H1 (cell line): ENCODE measurements around the gene LRRC74B. TPM values are rescaled to one million over a fixed set of nuclear protein-coding genes. Genes with fewer than 3 reads are reported as not detected.

Source experiments
- CTCF ChIA-PET: fragments of 300-600 bp; sonication (Branson Sonifier 250); formaldehyde crosslinking; loops from one replicate; lab custom pipeline; 2021; ENCODE audit not compliant: partially characterized antibody; lab: Charles Lee
- POLR2A ChIA-PET: fragments of 300-600 bp; sonication (Branson Sonifier 250); formaldehyde crosslinking; loops from one replicate; lab custom pipeline; 2021; ENCODE audit warnings: inconsistent platforms; ENCODE audit not compliant: partially characterized antibody; lab: Charles Lee
- DNase-seq, 2 experiments: peaks; one replicate each; pipeline versions ENCODE4 v3.0.0 to v3.0.0-alpha.2; 2010 to 2022; ENCODE audit warnings: low spot score in 2 of 2, low read depth in 1 of 2, mixed read lengths in 1 of 2
- FAIRE-seq: peaks from 2 replicates; lab custom pipeline; 2011; peaks lifted over from hg19 to GRCh38; lab: Jason Lieb, UNC
- H2AFZ ChIP-seq: 2 replicates; pipeline ENCODE4 v1.8.1; 2012; ENCODE audit warnings: low read length, inconsistent platforms
- H2AK5ac ChIP-seq: 2 replicates; pipeline ENCODE4 v1.6.1; 2013; ENCODE audit warnings: low read depth, low read length
- H2BK120ac ChIP-seq: replicated peaks from 2 replicates; pipeline ENCODE3; 2013; ENCODE audit warnings: low read depth, low read length, inconsistent platforms
- H2BK12ac ChIP-seq: 2 replicates; pipeline ENCODE4 v1.6.1; 2013; ENCODE audit warnings: low read depth, low read length
- H2BK15ac ChIP-seq: 2 replicates; pipeline ENCODE4 v1.6.1; 2013; ENCODE audit warnings: low read length
- H2BK20ac ChIP-seq: 2 replicates; pipeline ENCODE4 v1.6.1; 2013; ENCODE audit warnings: low read length
- H2BK5ac ChIP-seq: 2 replicates; pipeline ENCODE4 v1.6.1; 2013; ENCODE audit warnings: low read depth, low read length
- H3K14ac ChIP-seq: 2 replicates; pipeline ENCODE4 v1.6.1; 2013; ENCODE audit warnings: inconsistent platforms; ENCODE audit not compliant: insufficient read length
- H3K18ac ChIP-seq: 2 replicates; pipeline ENCODE4 v1.6.1; 2013; ENCODE audit warnings: low read length; ENCODE audit errors: extremely low read depth
- H3K23ac ChIP-seq: 2 replicates; pipeline ENCODE4 v1.6.1; 2013; ENCODE audit warnings: inconsistent platforms; ENCODE audit not compliant: insufficient read length
- H3K23me2 ChIP-seq: 2 replicates; pipeline ENCODE4 v1.6.1; 2013; ENCODE audit warnings: low read depth, low read length
- H3K27ac ChIP-seq: 2 replicates; pipeline ENCODE4 v1.6.1; 2011; ENCODE audit warnings: low read depth, low read length, inconsistent platforms
- H3K27me3 ChIP-seq, 4 experiments: replicated peaks in 1 of 4; 1 replicate in 1 of 4; 2 replicates in 3 of 4; pipeline versions ENCODE4 v1.6.1 to v1.8.1; 2011 to 2013; ENCODE audit warnings: low read length in 3 of 4, mild to moderate bottlenecking in 3 of 4, inconsistent platforms in 2 of 4, mixed read lengths in 2 of 4, moderate library complexity in 1 of 4; ENCODE audit not compliant: control insufficient read depth in 3 of 4, insufficient read depth in 3 of 4; ENCODE audit errors: extremely low read depth in 1 of 4
- H3K36me3 ChIP-seq, 4 experiments: 2 replicates each; pipeline versions ENCODE4 v1.6.1 to v1.8.1; 2011 to 2013; ENCODE audit warnings: mild to moderate bottlenecking in 4 of 4, low read length in 3 of 4, moderate library complexity in 2 of 4, control low read depth in 1 of 4, inconsistent platforms in 1 of 4; ENCODE audit not compliant: insufficient read depth in 4 of 4, control insufficient read depth in 2 of 4
- H3K4ac ChIP-seq: replicated peaks from 2 replicates; pipeline ENCODE3; 2013; ENCODE audit warnings: low read length, low read depth, mixed read lengths, inconsistent platforms; ENCODE audit not compliant: insufficient read length
- H3K4me1 ChIP-seq, 4 experiments: replicated peaks in 1 of 4; 1 replicate in 1 of 4; 2 replicates in 3 of 4; pipeline versions ENCODE4 v1.6.1 to v1.8.1; 2011 to 2013; ENCODE audit warnings: low read length in 3 of 4, inconsistent platforms in 2 of 4, mixed read lengths in 1 of 4; ENCODE audit not compliant: insufficient read depth in 4 of 4, control insufficient read depth in 3 of 4
- H3K4me2 ChIP-seq, 2 experiments: 2 replicates each; pipeline versions ENCODE4 v1.6.1 to v1.8.1; 2011 to 2013; ENCODE audit warnings: low read depth in 2 of 2, low read length in 2 of 2, control low read depth in 1 of 2, inconsistent platforms in 1 of 2, mild to moderate bottlenecking in 1 of 2; ENCODE audit not compliant: insufficient read depth in 1 of 2
- H3K4me3 ChIP-seq, 4 experiments: fragments of 200-600, 300-600 bp in 1 of 4; sonication (generic), shearing (Covaris generic), sonication (Bioruptor Twin) in 1 of 4; 2 replicates each; pipeline versions ENCODE4 v1.5.1 to v1.8.1; 2011 to 2016; ENCODE audit warnings: low read length in 4 of 4, low read depth in 3 of 4, control low read depth in 2 of 4, inconsistent platforms in 2 of 4, mild to moderate bottlenecking in 2 of 4, mixed read lengths in 1 of 4, moderate library complexity in 1 of 4; ENCODE audit not compliant: insufficient read depth in 2 of 4; ENCODE audit errors: extremely low read depth in 1 of 4
- H3K56ac ChIP-seq: replicated peaks from 2 replicates; pipeline ENCODE3; 2013; ENCODE audit warnings: low read depth, mild to moderate bottlenecking, mixed read lengths, low read length, inconsistent platforms; ENCODE audit not compliant: insufficient read length
- H3K79me1 ChIP-seq: 2 replicates; pipeline ENCODE4 v1.6.1; 2013; ENCODE audit warnings: low read depth, low read length, control low read depth
- H3K79me2 ChIP-seq, 2 experiments: 2 replicates each; pipeline versions ENCODE4 v1.6.1 to v1.8.1; 2012 to 2013; ENCODE audit warnings: low read length in 2 of 2, mild to moderate bottlenecking in 2 of 2, inconsistent platforms in 1 of 2; ENCODE audit not compliant: insufficient read depth in 2 of 2, control insufficient read depth in 1 of 2
- H3K9ac ChIP-seq, 4 experiments: replicated peaks in 1 of 4; 1 replicate in 1 of 4; 2 replicates in 3 of 4; pipeline versions ENCODE4 v1.6.1 to v1.8.1; 2011 to 2013; ENCODE audit warnings: low read depth in 3 of 4, low read length in 3 of 4, control low read depth in 2 of 4, mild to moderate bottlenecking in 2 of 4, moderate library complexity in 2 of 4, inconsistent platforms in 1 of 4; ENCODE audit errors: extremely low read depth in 1 of 4
- H3K9me3 ChIP-seq, 2 experiments: 2 replicates each; pipeline versions ENCODE4 v1.6.1 to v1.8.1; 2012 to 2013; ENCODE audit warnings: mild to moderate bottlenecking in 2 of 2, moderate library complexity in 2 of 2, control low read depth in 1 of 2, inconsistent platforms in 1 of 2, low read depth in 1 of 2, low read length in 1 of 2, mixed read lengths in 1 of 2; ENCODE audit not compliant: insufficient read depth in 2 of 2
- H4K20me1 ChIP-seq, 2 experiments: replicated peaks in 1 of 2; 2 replicates each; pipeline versions ENCODE3 to v1.8.1; 2011 to 2013; ENCODE audit warnings: inconsistent platforms in 2 of 2, low read length in 2 of 2, mild to moderate bottlenecking in 1 of 2; ENCODE audit not compliant: insufficient read depth in 2 of 2, control insufficient read depth in 1 of 2
- H4K5ac ChIP-seq: 2 replicates; pipeline ENCODE4 v1.6.1; 2013; ENCODE audit warnings: low read length, low read depth, mixed read lengths, inconsistent platforms; ENCODE audit not compliant: insufficient read length
- H4K8ac ChIP-seq: 2 replicates; pipeline ENCODE4 v1.8.0; 2013; ENCODE audit warnings: mild to moderate bottlenecking, moderate library complexity, low read length, inconsistent platforms; ENCODE audit not compliant: insufficient read depth; ENCODE audit errors: extremely low read depth
- H4K91ac ChIP-seq: replicated peaks from 2 replicates; pipeline ENCODE3; 2013; ENCODE audit warnings: low read length, mixed read lengths, inconsistent platforms; ENCODE audit not compliant: insufficient read length
- BCL11A ChIP-seq, 2 experiments: IDR thresholded peaks; one replicate each; pipeline ENCODE4 v1.6.1; 2011; ENCODE audit warnings: low read depth in 2 of 2, low read length in 2 of 2, mild to moderate bottlenecking in 2 of 2
- CHD1 ChIP-seq: IDR thresholded peaks from 2 replicates; pipeline ENCODE4 v1.6.1; 2012; ENCODE audit warnings: low read depth, low read length, improper control_type of control experiment
- CREB1 ChIP-seq: IDR thresholded peaks from 2 replicates; pipeline ENCODE4 v1.6.1; 2012; ENCODE audit warnings: inconsistent platforms
- CTBP2 ChIP-seq: IDR thresholded peaks from 2 replicates; pipeline ENCODE4 v1.7.0; 2011; ENCODE audit warnings: borderline replicate concordance, mild to moderate bottlenecking, moderate library complexity, mixed read lengths, low read length; ENCODE audit not compliant: insufficient read depth, insufficient read length
- NRF1 ChIP-seq: IDR thresholded peaks from 2 replicates; pipeline ENCODE4 v1.6.1; 2011; ENCODE audit warnings: mild to moderate bottlenecking, low read depth, low read length, improper control_type of control experiment
- POLR2A ChIP-seq, 2 experiments: IDR thresholded peaks; 1 replicate in 1 of 2; 2 replicates in 1 of 2; pipeline ENCODE4 v1.6.1; 2011; ENCODE audit warnings: low read depth in 2 of 2, low read length in 2 of 2, mild to moderate bottlenecking in 2 of 2; ENCODE audit errors: control extremely low read depth in 1 of 2
- WGBS, 2 experiments: shearing (Covaris generic) in 1 of 2; methylation state at CpG; one replicate each; pipeline versions ENCODE4 v1.1.6 to v1.1.7; 2013 to 2015; ENCODE audit warnings: low lambda C conversion rate in 2 of 2, mixed read lengths in 2 of 2, inconsistent platforms in 1 of 2, low coverage in 1 of 2, missing lambda C conversion rate in 1 of 2; ENCODE audit not compliant: insufficient replicate concordance in 2 of 2, insufficient coverage in 1 of 2, insufficient read length in 1 of 2; ENCODE audit errors: extremely low coverage in 1 of 2, missing lambda C conversion rate in 1 of 2; 5-methylcytosine and 5-hydroxymethylcytosine counted together
- polyA plus RNA-seq, 7 experiments: library from polyadenylated mRNA; depleted of rRNA in 3 of 7; stranded (reverse) in 5 of 7; unstranded in 2 of 7; fragments of >200 nt in 5 of 7; fragments of 200-250 nt in 2 of 7; gene quantifications; 1 replicate in 5 of 7; 2 replicates in 1 of 7; 4 replicates in 1 of 7; pipeline versions ENCODE4 v1.2.1 to v1.2.3, GENCODE V29; 2011 to 2013; ENCODE audit warnings: missing spikeins in 2 of 7, mixed read lengths in 2 of 7
- total RNA-seq: library from RNA; stranded (reverse); fragmentation: NEBNext Ultra II Directional; extraction: Animal tissue kit (Norgen Biotek cat#: 25700); gene quantifications from 2 replicates; pipeline ENCODE4 v1.2.1, GENCODE V29; 2021

Gene LRRC74B
- total and polyA plus RNA-seq, 2 of the 8 experiments (the other 6 are each of a cell fraction or from before 2014, with no cell fraction given) = not detected

- WGBS, 2 experiments = 91% methylated on average over 3 of the region's 3 CpGs; no CpG with 5 or more reads in 1 of the 2 experiments
- no peak overlapping the region for H3K56ac ChIP-seq
- peaks cover 0 to 6% (median 0%) of the 10 kb centered on the region in 4 experiments; a peak in 1 of 7 replicates for H3K27me3 ChIP-seq
- no peak overlapping the region for H2AFZ ChIP-seq
- no peak overlapping the region for H2BK120ac ChIP-seq
- no peak overlapping the region for H2AK5ac ChIP-seq
- no peak overlapping the region for H3K4me3 ChIP-seq
- POLR2A ChIA-PET = no interaction called here
- H3K23me2 ChIP-seq = no peaks in the 10 kb centered on the region; the same call in 1 of the 2 replicates
- H3K27ac ChIP-seq = no peak overlapping the region
- no peaks in the 10 kb centered on the region for H3K9me3 ChIP-seq
- no peak overlapping the region for H4K5ac ChIP-seq
- FAIRE-seq (no peak), DNase-seq (no peak)
- H2BK15ac ChIP-seq = no peak overlapping the region
- CTCF ChIA-PET = interaction anchor here (0.9 to 1.3 kb wide), 5 partner anchors 16 to 310 kb away, joined by 3 to 5 read pairs (median 4); partner anchors contain the start of gene P2RX6
- peaks cover 0 to 6% (median 2%) of the 10 kb centered on the region in 4 experiments; a peak in 2 of 7 replicates for H3K4me1 ChIP-seq
- no peak overlapping the region for H2BK20ac ChIP-seq
- H3K79me2 ChIP-seq = no peaks in the 10 kb centered on the region
- no peak overlapping the region for H4K8ac ChIP-seq
- H2BK12ac ChIP-seq = no peak overlapping the region
- no peak overlapping the region for H3K4me2 ChIP-seq
- H3K9ac ChIP-seq = no peak overlapping the region
- no peak overlapping the region for H4K91ac ChIP-seq
- no peak overlapping the region for H3K4ac ChIP-seq
- H4K20me1 ChIP-seq = peaks cover 0 to 1% of the 10 kb centered on the region in 2 experiments
- H2BK5ac ChIP-seq = no peak overlapping the region
- H3K79me1 ChIP-seq = no peaks in the 10 kb centered on the region
- no peak overlapping the region for H3K18ac ChIP-seq
- no peak overlapping the region for H3K23ac ChIP-seq
- no peaks in the 10 kb centered on the region for H3K36me3 ChIP-seq
- no peak overlapping the region for H3K14ac ChIP-seq
- TF ChIP-seq POLR2A (IDR thresholded peaks at IDR 0.05; ENCODE audit: control extremely low read depth in 1 of 2, low read depth in 2 of 2, low read length in 2 of 2) (no peak), BCL11A (IDR thresholded peaks at IDR 0.05; ENCODE audit: low read depth in 2 of 2, low read length in 2 of 2) (no peak), CTBP2 (no peak), NRF1 (no peak), CREB1 (no peak), CHD1 (no peak)
Observed at GRCh38 chr22:21104126-21104691, 58.5 kb downstream of the LRRC74B start.
